Loucy (cell line): ENCODE measurements around the gene PMVK.

Source experiments
- H2AFZ ChIP-seq: fragments of 200-600 bp; sonication (generic); 2 replicates; pipeline ENCODE4 v1.6.0; 2016; ENCODE audit warnings: antibody characterized with exemption, mild to moderate bottlenecking, low read length, moderate library complexity
- H3F3A ChIP-seq: fragments of 200-600 bp; 2 replicates; pipeline ENCODE4 v1.6.0; 2016; ENCODE audit warnings: antibody characterized with exemption, low read depth, mild to moderate bottlenecking
- H3K27me3 ChIP-seq: fragments of 200-600 bp; sonication (generic); 2 replicates; pipeline ENCODE4 v1.6.1; 2014; ENCODE audit warnings: low read length, mild to moderate bottlenecking; ENCODE audit not compliant: insufficient read depth, poor library complexity, severe bottlenecking
- H3K36me3 ChIP-seq: fragments of 200-600 bp; sonication (generic); 2 replicates; pipeline ENCODE4 v1.6.1; 2016; ENCODE audit warnings: low read length; ENCODE audit not compliant: insufficient read depth
- H3K4me1 ChIP-seq: fragments of 200-600 bp; sonication (generic); 2 replicates; pipeline ENCODE4 v1.5.1; 2014; ENCODE audit warnings: low read length, mild to moderate bottlenecking; ENCODE audit not compliant: insufficient read depth, poor library complexity, severe bottlenecking
- H3K4me2 ChIP-seq: fragments of 200-600 bp; sonication (generic); 2 replicates; pipeline ENCODE4 v1.6.0; 2014; ENCODE audit warnings: antibody characterized with exemption, low read length, low read depth, mild to moderate bottlenecking; ENCODE audit not compliant: poor library complexity, severe bottlenecking
- H3K4me3 ChIP-seq: fragments of 200-600 bp; sonication (generic); 2 replicates; pipeline ENCODE4 v1.5.1; 2014; ENCODE audit warnings: low read length, mild to moderate bottlenecking, mixed read lengths; ENCODE audit not compliant: poor library complexity, severe bottlenecking
- H3K79me2 ChIP-seq: fragments of 200-600 bp; sonication (generic); 2 replicates; pipeline ENCODE4 v1.6.1; 2014; ENCODE audit warnings: low read length; ENCODE audit not compliant: insufficient read depth
- H3K9ac ChIP-seq: fragments of 200-600 bp; sonication (generic); 2 replicates; pipeline ENCODE4 v1.6.0; 2014; ENCODE audit warnings: mild to moderate bottlenecking, low read depth, low read length, moderate library complexity; ENCODE audit not compliant: poor library complexity, severe bottlenecking
- H3K9me2 ChIP-seq: fragments of 200-600 bp; sonication (generic); replicated peaks from 2 replicates; pipeline ENCODE4 v1.6.1; 2016; ENCODE audit warnings: low read depth, low read length, mixed read lengths
- H3K9me3 ChIP-seq: fragments of 200-600 bp; sonication (generic); 2 replicates; pipeline ENCODE4 v1.6.1; 2014; ENCODE audit warnings: mild to moderate bottlenecking, antibody characterized with exemption, low read length, low read depth; ENCODE audit not compliant: insufficient read depth
- H4K20me1 ChIP-seq: fragments of 200-600 bp; sonication (generic); 2 replicates; pipeline ENCODE4 v1.6.0; 2014; ENCODE audit warnings: antibody characterized with exemption, low read length, mild to moderate bottlenecking; ENCODE audit not compliant: insufficient read depth, poor library complexity, severe bottlenecking
- CTCF ChIP-seq: fragments of 200-600 bp; sonication (generic); conservative IDR thresholded peaks from 2 replicates; pipeline ENCODE4 v1.5.1; 2014; ENCODE audit warnings: mild to moderate bottlenecking, antibody characterized with exemption, low read length
- EZH2phosphoT487 ChIP-seq: fragments of 200-600 bp; IDR thresholded peaks from 2 replicates; pipeline ENCODE4 v1.6.1; 2018; ENCODE audit warnings: antibody characterized with exemption, mild to moderate bottlenecking, moderate library complexity, borderline replicate concordance

The PMVK gene

GRCh38 chr1:154955718-154956543, 19.4 kb upstream of the PMVK start, which contains the start of gene PBXIP1:
Gene PBXIP1 (minus strand): TSS chr1:154956099. CDS start chr1:154953721, 2,378 bp downstream.
- Histone ChIP-seq H3K79me2 (peaks cover 88% of the 10 kb centered on the region), H3K4me2 (peak within 1 kb of the TSS; percentile 86), H3K9me2 (no peaks in the 10 kb centered on the region), H3K9me3 (no peaks in the 10 kb centered on the region), H3K9ac (peak within 1 kb of the TSS; percentile 84), H3K4me1 (peaks cover 73% of the 10 kb centered on the region), H3K4me3 (peak within 1 kb of the TSS; percentile 86), H3K36me3 (peaks cover 3% of the 10 kb centered on the region; the same call in 1 of the 2 replicates), H3F3A (peaks cover 10% of the 10 kb centered on the region; the same call in 1 of the 2 replicates), H4K20me1 (peaks cover 25% of the 10 kb centered on the region), H3K27me3 (no peaks in the 10 kb centered on the region), H2AFZ (0 out of 2 replicates have a peak within 1 kb of the TSS, but pooled peaks have one; percentile 19)
- TF ChIP-seq EZH2phosphoT487: no peak
- TF ChIP-seq CTCF: peak; percentile 56

GRCh38 chr1:154955039-154955717, 18.7 kb upstream of the PMVK start:
- Histone ChIP-seq H2AFZ (no peak overlapping the region), H3K36me3 (peaks cover 11% of the 10 kb centered on the region; the same call in 1 of the 2 replicates), H3K9me2 (no peaks in the 10 kb centered on the region), H3F3A (peaks cover 10% of the 10 kb centered on the region; the same call in 1 of the 2 replicates), H3K4me3 (peak overlapping the region; percentile 86), H4K20me1 (peaks cover 24% of the 10 kb centered on the region), H3K4me2 (peak overlapping the region; percentile 86), H3K79me2 (peaks cover 88% of the 10 kb centered on the region), H3K4me1 (peaks cover 75% of the 10 kb centered on the region), H3K9me3 (no peaks in the 10 kb centered on the region), H3K27me3 (no peaks in the 10 kb centered on the region), H3K9ac (peak overlapping the region; percentile 84)
- TF ChIP-seq EZH2phosphoT487: no peak
- no peak for TF ChIP-seq CTCF

- peak overlapping the region; percentile 86 for H3K4me2 ChIP-seq
- no peak overlapping the region for H2AFZ ChIP-seq
- TF ChIP-seq EZH2phosphoT487: no peak
- no peak for TF ChIP-seq CTCF
- peaks cover 22% of the 10 kb centered on the region for H4K20me1 ChIP-seq
- H3K27me3 ChIP-seq: no peaks in the 10 kb centered on the region
- H3K79me2 ChIP-seq: peaks cover 84% of the 10 kb centered on the region
- H3F3A ChIP-seq: peaks cover 10% of the 10 kb centered on the region; the same call in 1 of the 2 replicates
- peaks cover 11% of the 10 kb centered on the region; the same call in 1 of the 2 replicates for H3K36me3 ChIP-seq
- H3K9ac ChIP-seq: peak overlapping the region; percentile 84
- H3K4me3 ChIP-seq: peak overlapping the region; percentile 86
- H3K4me1 ChIP-seq: peaks cover 73% of the 10 kb centered on the region
- H3K9me2 ChIP-seq: no peaks in the 10 kb centered on the region
- no peaks in the 10 kb centered on the region for H3K9me3 ChIP-seq
Measured at GRCh38 chr1:154954541-154954940, 18.0 kb upstream of the PMVK start.
